Measurements from ENCODE around the gene HOXC12.

The HOXC12 gene

DNA sequence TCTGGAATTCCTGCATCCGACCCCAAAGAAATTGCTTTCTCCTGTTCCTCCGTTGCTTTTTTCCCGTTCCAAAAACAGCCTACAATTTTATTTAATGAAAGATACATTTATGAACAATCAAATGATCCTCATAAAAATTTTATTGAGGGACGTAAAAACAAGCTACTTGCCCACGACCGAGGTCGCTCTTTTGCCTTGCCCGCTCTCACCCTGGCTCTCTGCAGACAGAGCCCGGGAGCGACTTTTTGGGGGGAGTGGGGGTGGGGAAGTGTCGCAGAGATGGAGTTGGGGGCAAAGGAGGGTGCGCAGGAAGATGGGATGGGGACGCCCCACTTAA is 44.2 kb downstream of the HOXC12 start:
- no peak for DNase-seq

DNA sequence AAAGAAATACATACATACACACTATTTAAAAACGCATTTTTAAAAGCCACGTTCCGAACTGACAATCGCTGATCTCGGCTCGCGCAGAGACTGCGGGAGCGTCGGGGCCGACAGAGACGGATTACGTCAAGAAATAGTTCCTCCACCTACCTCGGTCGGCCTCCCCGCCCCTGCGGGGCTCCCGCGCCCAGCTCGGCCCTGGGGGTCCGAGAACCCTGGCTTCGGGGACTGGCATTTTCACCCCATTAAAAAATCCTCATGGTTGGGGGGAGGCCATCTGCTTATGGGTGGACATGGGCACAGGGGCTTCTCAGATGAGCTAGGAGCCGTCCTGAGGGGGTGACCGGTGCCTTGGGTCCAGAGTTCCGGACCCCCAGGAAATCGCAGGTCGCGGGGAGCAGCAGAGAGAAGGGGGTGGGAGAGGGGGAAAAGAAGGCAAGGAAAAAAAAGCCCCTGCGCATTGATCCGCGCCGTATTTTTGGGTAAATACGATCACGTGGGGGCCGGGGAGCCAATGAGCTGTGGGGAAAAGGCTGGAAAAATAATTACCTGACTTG is 44.9 kb downstream of the HOXC12 start:
- no peak for DNase-seq

DNA sequence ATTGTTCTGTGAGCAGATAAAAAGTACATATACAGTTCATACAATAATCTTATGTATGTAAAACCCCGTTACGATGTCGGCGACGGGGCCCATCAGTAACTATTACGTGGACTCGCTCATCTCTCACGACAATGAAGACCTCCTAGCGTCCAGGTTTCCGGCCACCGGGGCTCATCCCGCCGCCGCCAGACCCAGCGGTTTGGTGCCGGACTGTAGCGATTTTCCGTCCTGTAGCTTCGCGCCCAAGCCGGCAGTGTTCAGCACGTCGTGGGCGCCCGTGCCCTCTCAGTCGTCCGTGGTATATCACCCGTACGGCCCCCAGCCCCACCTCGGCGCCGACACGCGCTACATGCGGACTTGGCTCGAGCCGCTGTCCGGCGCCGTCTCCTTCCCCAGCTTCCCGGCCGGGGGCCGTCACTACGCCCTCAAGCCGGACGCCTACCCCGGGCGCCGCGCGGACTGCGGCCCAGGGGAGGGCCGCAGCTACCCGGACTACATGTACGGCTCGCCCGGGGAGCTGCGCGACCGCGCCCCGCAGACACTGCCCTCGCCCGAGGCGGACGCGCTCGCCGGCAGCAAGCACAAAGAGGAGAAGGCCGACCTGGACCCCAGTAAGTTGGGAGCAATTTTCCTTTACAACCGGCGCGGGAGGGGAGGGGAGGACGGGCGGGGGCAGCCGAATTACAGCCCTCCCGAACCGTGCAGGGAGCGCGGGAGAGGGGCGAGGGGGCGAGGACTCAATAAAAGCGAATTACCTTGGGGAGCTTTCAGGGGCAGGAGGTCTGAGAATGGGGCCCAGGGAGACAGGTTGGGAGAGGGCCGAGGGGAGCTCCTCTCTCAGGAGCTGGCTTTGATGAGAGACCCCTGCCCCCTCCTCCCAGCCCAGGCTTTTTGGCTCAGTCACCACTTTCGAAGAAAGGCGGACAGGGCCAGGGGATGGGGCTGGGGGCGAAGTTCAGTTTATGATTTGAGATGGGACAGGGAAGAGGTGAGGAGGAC is 45.7 kb downstream of the HOXC12 start, which contains the start of gene HOXC9:
HOXC9 (plus strand) TSS at position 46 of the 999 bp plus-strand sequence; CDS start at position 74, 28 bp downstream.
- DNase-seq = no peak

DNA sequence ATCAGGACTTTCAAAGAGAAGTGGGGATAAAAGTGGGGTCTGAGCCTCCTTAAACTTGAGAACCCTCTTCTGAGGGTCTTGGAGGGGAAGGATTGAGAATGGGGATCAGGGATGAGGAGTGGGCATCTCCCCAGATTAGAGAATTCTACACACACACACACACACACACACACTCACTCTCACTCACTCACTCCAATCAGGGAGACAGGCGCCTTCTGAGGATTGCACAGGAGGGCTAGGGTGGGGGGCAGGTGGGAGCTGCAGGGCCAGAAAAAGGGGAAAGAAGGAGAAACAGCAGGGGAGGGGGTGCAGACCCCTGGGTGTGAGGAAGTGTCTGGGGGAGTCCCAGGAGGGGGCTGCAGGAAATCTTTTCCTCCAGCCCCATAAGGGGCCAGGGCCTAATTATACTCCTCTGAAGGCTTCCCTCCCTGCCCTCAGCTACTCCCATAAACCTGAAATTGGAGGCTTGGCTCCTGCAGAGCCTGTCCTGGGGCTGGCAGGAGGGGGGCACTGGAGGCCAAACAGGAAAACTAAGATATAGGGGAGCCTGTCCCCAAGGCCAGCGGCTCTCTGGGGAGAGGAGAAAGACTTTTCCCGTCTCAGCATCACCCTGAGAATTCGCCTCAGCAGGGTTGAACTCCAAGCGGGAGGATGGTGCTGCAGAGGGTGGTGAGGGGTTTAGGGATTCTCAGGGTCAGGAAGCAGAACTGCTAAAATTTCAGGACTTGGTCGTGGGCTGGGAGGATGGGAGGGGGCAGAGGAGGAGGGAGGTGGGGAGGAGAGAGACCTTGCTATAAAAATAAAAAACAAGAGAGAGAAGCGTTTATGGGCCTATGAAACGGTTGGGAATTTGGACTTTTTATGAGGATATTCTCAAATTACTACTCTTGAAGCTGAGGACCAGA is 46.8 kb downstream of the HOXC12 start:
- no peak for DNase-seq

DNA sequence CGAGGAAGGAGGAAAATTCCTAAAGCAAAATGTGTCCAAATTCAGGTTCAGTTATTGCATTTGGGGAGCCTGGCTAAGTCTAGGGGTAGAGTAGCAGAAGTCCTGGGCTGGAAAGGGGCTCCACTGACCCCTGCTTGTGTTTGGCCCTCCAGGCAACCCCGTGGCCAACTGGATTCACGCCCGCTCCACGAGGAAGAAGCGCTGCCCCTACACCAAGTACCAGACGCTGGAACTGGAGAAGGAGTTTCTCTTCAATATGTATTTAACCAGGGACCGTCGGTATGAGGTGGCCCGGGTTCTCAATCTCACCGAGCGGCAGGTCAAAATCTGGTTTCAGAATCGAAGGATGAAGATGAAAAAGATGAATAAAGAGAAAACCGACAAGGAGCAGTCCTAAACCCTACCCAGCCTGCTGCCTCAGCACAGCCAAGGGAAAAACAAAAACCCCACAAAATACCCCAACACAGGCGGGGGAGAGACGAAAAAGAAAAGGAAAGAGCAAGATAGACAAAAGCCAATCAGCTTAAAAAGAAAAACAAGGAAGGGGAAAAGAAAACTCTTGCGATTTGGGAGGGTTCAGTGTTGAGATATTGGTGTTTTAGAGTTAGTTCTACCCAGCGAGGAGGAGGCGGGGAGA is 47.7 kb downstream of the HOXC12 start:
- DNase-seq = no peak

DNA sequence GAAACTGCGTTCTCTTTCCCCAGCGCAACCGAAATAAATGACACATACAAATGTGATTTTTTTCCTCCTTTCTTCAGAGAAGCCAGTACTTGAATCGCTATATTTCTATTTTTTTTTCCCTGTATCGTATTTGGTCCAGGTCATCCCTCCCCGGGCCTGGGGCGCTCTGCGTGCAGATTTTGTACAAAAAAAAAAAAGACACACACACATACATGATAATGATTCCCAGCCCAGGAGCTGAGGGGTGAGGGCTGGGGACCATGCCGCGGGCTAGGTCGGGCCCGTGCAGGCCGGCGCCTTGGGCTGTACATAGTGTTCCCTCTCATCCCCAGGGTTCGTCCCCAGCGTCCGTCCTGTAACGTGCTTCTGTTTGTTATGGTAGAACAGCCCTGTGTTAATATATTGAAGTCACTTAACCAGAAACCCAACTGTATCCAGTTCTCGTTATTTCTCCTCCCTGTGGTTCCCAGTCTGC is 48.2 kb downstream of the HOXC12 start:
- no peak for DNase-seq

DNA sequence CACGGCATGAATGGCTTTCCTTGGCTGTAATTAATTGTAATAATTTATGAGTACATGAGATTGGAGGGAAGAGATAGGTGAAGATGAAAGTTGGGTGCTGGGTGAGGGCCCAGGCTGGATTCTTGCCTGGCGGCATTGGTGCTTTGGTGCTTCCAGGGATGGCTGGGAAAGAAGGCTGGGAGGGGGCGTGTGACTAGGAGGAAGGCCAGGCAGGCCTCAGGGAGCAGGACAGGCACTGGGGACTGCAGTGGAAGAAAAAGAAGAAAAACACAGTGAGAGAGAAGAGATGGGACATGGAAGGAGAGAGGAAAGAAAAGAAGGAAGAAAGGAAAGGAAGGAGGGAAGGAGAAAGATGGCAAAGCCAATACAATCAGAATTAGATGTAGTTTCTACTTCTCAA is 48.9 kb downstream of the HOXC12 start:
- DNase-seq = no peak

DNA sequence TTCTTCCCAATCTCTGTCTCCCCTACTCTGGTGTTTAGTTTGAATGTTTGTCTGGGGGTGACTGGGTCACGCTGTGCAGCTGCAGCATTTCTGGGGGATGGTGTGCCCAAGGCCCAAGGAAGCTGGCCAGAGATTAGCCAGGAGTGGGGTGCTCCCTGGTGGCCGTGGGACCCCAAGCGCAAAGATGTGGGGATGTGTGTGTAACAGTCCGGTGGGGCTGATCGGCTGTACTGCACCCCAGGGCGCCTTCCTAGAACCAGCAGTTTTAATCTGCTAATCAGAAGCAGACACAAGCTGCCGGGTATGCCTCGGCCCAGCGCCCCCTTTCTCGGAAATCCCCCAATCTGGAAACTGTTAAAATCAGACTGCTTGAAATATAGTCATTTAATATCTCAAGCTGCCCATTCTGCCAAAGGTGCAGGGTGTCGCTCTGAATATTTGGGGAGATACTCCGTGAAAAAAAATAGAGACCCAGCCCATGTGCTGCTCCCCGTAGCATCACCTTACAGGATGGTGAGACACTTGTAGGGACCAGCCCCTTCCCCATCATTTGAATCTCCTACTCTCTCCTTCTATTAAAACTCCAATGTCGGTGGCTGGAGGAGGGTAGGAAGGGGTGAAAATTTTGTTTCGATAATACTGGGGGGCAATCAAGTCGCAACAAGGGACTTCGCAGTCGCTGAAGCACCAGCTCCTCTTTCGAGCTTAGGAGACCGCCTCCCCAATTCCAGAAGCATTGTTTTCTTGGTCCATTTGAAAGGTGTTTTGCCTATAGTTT is 49.5 kb downstream of the HOXC12 start:
- DNase-seq = no peak

DNA sequence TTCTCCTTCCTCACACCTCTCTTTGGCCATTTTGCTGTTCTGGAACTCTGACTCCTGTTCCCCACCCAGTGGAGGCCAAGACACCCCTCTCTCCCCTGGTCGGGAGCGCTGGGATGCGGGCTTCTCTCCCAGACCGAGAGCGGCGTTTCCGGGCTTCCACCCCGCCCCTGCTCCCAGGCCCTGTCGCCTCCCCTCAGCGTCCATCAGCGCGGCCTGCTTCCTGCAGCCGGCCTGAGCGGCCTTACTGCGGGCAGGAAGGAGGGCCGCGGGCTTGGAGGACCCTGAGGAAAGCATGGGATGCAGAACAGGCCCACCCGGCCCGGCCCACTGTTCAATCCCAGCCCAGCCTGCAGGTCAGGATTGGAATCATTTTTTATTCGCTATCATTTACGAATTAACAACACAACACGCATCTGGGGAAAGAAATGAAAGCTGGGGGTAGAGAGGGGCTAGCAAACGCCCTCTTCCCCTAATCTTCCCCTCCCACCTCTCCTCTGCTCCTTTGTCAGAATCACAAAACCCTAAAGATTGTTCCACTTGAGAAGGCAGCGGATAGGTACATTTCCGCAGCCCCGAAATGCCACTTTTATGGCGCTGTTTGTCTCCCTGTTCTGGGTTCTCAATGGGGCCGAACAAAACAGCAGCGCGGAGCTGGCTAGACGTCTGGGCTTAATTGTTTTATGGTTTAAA is 50.3 kb downstream of the HOXC12 start:
- DNase-seq = no peak

DNA sequence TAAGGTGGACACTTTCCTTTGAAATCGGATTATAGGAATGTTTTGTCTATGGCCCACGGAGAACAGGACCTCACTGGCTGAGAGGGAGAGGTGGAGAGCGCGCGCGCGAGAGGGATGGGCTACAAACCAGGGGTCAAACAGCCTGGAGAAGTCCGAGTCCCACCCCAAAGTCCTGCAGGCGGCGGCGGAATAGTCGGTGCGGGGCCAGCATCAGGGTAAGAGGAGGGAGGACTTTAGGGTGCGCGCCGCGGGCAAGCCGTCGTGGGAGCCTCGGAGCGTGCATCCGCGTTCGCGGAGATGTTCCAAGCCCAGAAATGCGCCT is 50.8 kb downstream of the HOXC12 start:
- DNase-seq = no peak

DNA sequence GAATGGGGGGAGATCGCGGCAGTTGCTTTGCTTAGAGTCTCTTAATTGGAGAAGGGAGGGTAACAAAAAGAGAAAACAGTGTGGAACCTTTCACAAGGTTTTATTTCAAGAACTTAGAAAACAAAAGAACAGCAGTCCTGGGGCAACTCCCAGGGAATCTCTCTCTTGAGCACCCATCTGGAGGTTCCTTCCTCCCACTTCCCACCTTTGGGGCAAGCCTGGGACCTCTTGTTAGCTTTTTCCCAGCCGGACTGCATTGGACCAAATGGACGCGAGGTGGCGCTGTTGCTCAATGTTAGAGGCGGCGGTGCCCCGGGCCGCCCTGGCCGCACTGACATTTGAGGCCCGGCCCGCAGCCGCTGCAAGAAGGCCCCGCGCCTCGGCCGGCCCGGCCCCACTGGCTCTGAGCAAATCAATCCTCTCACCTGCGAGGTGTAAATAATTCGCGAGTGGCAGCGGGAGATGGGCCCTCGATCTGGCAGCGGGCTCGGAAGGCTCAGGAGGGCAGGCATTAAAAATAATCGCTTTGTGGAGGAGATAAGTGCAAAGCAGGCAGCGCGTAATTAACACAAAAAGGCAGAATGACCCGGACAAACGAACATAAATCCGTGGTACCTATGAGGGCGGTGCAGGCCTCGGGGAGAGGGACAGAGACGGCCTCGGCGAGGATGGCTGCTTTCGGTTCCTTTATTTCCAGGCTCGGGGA is 51.3 kb downstream of the HOXC12 start:
- DNase-seq = peak; percentile 89

DNA sequence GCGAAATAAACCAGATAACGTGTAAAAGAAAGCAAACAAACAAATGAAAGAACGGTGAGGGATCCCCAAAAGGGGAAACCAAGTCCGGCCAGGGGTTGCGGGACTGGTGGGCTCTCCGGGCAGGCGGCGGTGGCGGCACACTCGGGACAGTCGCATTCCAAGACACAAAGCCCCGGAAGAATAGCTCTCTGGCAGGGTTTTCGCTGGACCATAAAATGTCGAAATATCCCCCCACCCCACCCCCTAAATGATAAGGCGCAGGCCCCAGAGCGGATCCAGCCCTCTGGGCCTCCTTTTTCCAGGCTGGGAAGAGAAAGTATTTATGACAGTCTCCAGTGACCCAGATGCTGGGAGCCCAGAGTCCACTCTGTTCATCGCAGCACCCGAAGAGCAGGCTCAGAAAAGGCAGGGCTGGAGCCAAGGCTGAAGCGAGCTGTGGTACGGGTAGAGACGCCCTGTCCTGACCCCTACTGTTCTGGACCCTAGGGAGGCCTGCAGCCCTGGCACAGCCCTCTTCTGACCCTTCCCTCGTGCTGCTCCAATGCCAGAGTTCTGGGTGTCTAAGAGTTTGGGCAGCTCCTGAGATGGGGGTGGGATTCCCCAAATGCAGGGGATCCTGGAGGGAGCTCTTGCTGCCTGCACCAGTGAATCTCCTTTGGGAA is 52.0 kb downstream of the HOXC12 start:
- no peak for DNase-seq

DNA sequence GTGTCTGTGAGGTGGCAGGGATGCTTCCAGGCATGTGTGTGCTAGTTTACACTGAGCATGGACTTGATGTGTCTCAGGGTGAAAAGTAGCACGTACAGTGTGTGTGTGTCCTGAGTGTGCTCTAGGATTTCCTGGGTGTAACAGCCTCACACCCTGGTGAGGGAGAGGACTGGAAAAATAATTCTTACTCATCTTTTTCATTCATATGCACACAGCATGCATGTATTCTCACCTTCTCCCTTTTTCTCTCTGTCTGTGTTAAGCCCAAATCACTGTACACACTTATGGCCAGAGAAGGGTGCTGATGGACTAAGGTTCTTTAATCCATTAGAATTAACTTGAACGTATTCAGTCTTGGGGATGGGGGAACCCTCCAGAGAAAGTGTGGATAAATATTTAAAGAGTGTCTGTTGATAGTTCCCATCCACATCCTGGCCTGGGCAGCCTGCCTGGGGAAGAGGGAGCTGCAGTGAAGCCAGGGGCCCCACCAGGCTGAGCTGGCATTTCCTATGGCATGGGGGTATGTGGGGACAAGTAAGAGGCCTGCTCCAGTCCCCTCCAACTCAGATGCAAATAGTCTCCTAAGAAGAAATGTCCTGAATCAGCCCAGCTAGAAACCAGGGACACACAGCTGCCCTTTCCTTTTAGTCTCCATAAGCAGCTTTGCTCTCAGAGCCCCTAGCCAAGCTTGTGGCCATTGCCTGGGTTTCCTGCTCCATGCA is 53.0 kb downstream of the HOXC12 start:
- DNase-seq = no peak

DNA sequence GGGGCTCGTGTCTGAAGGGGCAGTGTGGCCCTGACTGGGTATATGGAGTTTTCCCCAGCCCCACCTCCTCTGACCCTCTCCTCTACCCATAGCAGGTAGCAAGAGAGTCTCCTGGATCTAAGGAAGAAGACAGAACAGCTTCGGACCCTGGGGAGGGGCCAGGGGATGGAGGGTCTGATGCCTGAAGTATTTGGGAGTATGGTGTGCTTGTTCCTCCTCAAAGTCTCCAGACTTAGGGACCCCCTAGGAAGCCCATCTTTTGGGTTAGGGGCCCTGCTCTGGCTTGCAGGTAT is 53.5 kb downstream of the HOXC12 start:
- DNase-seq = no peak
